Stimulated activated CD8-positive, alpha-beta memory T cell treated with anti-CD3 and anti-CD28 coated beads, Interleukin-4, amount 100 ng/mL, for 24 hours (primary cell): ENCODE measurements around the gene RSF1.
A peak's percentile ranks its signal among the peaks of the same experiment; 100 is the strongest.
"Not testable (repeated sequence)": the region's sequence is repeated elsewhere in the genome, so short reads cannot be mapped to it uniquely, and the experiment has no call there.

ENCODE experiments used
- DNase-seq: peaks from one replicate; pipeline ENCODE4 v3.0.0-alpha.2; 2020; ENCODE audit warnings: low read depth

Gene RSF1, protein sequence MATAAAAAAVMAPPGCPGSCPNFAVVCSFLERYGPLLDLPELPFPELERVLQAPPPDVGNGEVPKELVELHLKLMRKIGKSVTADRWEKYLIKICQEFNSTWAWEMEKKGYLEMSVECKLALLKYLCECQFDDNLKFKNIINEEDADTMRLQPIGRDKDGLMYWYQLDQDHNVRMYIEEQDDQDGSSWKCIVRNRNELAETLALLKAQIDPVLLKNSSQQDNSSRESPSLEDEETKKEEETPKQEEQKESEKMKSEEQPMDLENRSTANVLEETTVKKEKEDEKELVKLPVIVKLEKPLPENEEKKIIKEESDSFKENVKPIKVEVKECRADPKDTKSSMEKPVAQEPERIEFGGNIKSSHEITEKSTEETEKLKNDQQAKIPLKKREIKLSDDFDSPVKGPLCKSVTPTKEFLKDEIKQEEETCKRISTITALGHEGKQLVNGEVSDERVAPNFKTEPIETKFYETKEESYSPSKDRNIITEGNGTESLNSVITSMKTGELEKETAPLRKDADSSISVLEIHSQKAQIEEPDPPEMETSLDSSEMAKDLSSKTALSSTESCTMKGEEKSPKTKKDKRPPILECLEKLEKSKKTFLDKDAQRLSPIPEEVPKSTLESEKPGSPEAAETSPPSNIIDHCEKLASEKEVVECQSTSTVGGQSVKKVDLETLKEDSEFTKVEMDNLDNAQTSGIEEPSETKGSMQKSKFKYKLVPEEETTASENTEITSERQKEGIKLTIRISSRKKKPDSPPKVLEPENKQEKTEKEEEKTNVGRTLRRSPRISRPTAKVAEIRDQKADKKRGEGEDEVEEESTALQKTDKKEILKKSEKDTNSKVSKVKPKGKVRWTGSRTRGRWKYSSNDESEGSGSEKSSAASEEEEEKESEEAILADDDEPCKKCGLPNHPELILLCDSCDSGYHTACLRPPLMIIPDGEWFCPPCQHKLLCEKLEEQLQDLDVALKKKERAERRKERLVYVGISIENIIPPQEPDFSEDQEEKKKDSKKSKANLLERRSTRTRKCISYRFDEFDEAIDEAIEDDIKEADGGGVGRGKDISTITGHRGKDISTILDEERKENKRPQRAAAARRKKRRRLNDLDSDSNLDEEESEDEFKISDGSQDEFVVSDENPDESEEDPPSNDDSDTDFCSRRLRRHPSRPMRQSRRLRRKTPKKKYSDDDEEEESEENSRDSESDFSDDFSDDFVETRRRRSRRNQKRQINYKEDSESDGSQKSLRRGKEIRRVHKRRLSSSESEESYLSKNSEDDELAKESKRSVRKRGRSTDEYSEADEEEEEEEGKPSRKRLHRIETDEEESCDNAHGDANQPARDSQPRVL (N-terminal part only)

GRCh38 chr11:77820565-77821348 is at the start of gene RSF1, which contains the start of gene AAMDC:
Gene RSF1, minus strand, starts transcription at chr11:77820722. Its CDS starts 8 bp downstream, at chr11:77820714.
Gene AAMDC, plus strand, starts transcription at chr11:77821144. Its CDS starts 21,353 bp downstream, at chr11:77842497.
- DNase-seq: peak; percentile 95

DNA sequence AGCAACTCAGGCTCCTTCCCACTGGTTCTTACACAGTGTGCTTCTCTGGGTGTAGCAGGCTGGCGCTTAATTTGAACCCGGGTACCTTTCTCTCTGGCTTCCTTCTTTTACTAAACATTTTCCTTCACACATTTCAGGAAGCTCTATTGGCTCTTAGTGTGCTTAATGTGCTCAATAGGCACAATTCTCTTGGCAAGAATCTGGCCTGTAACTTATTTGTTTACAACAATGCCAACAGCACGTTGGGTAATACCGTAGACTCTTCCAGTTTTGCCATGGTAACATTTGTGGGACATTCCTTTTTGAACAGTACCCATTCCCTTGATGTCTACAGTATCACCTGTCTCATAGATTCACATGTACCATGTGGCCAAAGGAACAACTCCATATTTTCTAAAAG is 48.2 kb upstream of the RSF1 start:
- DNase-seq: no peak

- no peak for DNase-seq
Observed at GRCh38 chr11:77866336-77866735, 45.8 kb upstream of the RSF1 start.

DNA sequence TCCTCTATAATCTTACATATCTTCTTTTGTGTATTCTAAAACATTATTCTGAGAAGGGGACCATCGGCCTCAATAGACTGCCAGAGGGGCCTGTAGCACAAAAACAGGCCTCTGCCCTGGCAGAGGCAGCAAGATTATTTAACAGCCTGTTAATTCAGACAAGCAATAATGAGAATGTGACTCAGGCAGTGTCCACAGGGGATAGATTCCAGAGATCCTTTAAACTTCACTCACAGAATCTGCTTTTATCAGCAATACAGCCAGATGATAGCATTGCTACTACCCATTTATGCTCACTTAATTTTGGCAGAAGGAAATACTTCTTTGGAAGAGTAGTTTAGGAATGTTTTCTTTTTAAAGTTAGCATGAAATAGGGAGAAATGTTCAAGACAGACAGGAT is 45.3 kb upstream of the RSF1 start:
- no peak for DNase-seq

- not testable (repeated sequence) for DNase-seq
Observed at GRCh38 chr11:77861444-77861843, 40.9 kb upstream of the RSF1 start.

GRCh38 chr11:77857906-77858457 is 37.5 kb upstream of the RSF1 start:
- not testable (repeated sequence) for DNase-seq

DNA sequence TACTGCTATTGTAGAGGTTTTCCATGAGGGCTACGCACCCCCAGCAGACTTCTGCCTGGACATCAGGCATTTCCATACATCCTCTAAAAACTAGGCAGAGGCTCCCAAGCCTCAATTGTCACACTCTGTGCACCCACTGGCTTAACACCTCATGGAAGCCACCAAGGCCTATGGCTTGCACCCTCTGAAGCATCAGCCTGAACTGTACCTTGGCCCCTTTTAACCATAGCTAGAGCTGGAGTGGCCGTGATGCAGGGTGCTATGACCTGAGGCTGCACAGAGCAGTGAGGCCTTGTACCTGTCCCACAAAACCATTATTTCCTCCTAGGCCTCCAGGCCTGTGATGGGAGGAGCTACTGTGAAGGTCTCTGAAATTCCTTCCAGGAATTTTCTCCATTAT is 34.3 kb upstream of the RSF1 start:
- DNase-seq: no peak

DNA sequence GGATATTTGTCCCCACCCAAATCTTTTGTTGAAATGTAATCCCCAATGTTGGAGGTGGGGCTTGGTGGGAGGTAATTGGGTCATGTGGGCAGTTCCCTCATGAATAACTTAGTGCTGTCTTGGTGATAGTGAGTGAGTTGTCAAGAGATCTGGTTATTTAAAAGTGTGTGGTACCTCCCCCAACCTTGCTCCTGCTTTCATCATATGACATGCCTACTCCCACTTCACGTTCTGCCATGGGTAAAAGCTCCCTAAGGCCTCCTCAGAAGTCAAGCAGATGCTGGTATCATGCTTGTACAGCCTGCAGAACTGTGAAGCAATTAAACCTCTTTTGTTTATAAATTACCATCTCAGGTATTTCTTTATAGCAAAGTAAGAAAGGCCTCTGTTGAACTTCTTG is 31.0 kb upstream of the RSF1 start:
- no peak for DNase-seq

- DNase-seq: not testable (repeated sequence)
Observed at GRCh38 chr11:77843700-77844099, 23.2 kb upstream of the RSF1 start.

- no peak for DNase-seq
Observed at GRCh38 chr11:77842441-77843121, 22.1 kb upstream of the RSF1 start.

- no peak for DNase-seq
Observed at GRCh38 chr11:77833302-77833701, 12.8 kb upstream of the RSF1 start.

GRCh38 chr11:77828926-77829325 is 8.4 kb upstream of the RSF1 start:
- DNase-seq: no peak

DNA sequence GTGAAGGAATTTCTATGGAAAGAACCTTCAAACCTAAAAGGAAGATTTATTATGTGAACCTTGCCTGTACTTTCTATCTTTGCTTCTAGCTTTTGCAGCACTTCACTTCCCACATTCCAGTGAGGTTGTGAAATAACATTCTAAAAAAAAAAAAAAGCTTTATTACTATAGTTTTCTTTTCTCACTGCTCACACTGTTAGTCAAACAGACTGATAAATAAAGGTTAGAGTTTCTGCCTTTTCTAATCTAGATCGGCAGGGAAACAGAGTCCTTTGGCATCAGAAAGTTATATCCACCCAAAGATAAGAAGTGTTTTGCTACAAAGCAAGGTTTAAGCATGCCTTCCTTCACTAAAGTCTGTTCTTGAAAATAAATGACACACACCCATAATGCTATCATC is 3.3 kb upstream of the RSF1 start:
- DNase-seq: no peak

GRCh38 chr11:77822126-77822525 is 1.6 kb upstream of the RSF1 start:
- DNase-seq: not testable (repeated sequence)

DNA sequence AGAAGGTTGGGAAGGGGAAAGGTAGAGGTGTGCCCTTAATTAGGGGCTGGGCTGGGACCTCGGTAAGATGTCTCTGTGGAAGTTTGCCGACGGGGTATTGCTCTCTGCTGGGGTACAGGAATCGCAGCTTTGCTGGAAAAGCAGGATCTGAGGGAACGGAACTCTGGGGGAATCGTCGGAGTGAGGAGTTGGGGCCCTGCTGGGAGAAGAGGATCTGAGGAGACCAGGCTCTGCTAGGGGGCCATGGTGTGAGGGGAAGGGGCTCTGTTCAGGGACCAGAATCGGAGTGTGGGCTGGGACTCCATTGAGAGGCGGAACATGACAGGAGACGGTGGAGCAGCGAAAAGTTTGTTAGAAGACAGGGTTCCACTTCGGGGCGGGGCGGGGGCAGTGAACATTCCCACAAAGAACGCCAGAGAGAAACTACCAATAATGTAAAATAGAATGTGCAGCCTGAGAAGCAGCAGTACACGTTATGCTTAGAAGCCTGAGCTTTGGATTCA is 878 bp upstream of the RSF1 start:
- DNase-seq: no peak

- peak; percentile 6 for DNase-seq
Observed at GRCh38 chr11:77819921-77820564, 479 bp downstream of the RSF1 start.

- peak; percentile 75 for DNase-seq
Observed at GRCh38 chr11:77819411-77819920, 1.1 kb downstream of the RSF1 start.

GRCh38 chr11:77815459-77815858 is 5.1 kb downstream of the RSF1 start:
- no peak for DNase-seq

- DNase-seq: no peak
Observed at GRCh38 chr11:77814848-77815247, 5.7 kb downstream of the RSF1 start.
